H9 (cell line): ENCODE data around the gene DENND11. TPM values are rescaled to one million over a fixed set of nuclear protein-coding genes. Genes with fewer than 3 reads are reported as not detected.

Experiments
- DNase-seq: peaks from one replicate; pipeline ENCODE4 v3.0.0-alpha.2; 2017
- H2AFZ ChIP-seq: one replicate; pipeline ENCODE4 v1.6.1; 2013; ENCODE audit warnings: mild to moderate bottlenecking, low read length, control low read depth, moderate library complexity
- H2AK5ac ChIP-seq: 2 replicates; pipeline ENCODE4 v1.6.1; 2013; ENCODE audit warnings: low read length, control low read depth, mixed read lengths; ENCODE audit not compliant: insufficient read length
- H2BK120ac ChIP-seq: one replicate; pipeline ENCODE4 v1.6.1; 2013; ENCODE audit warnings: low read depth, mild to moderate bottlenecking, low read length, control low read depth, inconsistent platforms; ENCODE audit not compliant: poor library complexity, severe bottlenecking
- H2BK12ac ChIP-seq: 2 replicates; pipeline ENCODE4 v1.6.1; 2013; ENCODE audit warnings: low read length, control low read depth, mixed read lengths, low read depth; ENCODE audit not compliant: insufficient read length
- H2BK15ac ChIP-seq: 2 replicates; pipeline ENCODE4 v1.6.1; 2013; ENCODE audit warnings: low read depth, low read length, control low read depth
- H2BK20ac ChIP-seq: one replicate; pipeline ENCODE4 v1.6.1; 2013; ENCODE audit warnings: low read depth, mild to moderate bottlenecking, low read length, control low read depth, inconsistent platforms; ENCODE audit not compliant: poor library complexity, severe bottlenecking
- H2BK5ac ChIP-seq: 2 replicates; pipeline ENCODE4 v1.6.1; 2013; ENCODE audit warnings: low read length, control low read depth, mixed read lengths; ENCODE audit not compliant: insufficient read length
- H3K14ac ChIP-seq: 2 replicates; pipeline ENCODE4 v1.6.1; 2013; ENCODE audit warnings: low read length, control low read depth; ENCODE audit not compliant: insufficient read depth
- H3K18ac ChIP-seq: 2 replicates; pipeline ENCODE4 v1.6.1; 2013; ENCODE audit warnings: low read depth, mild to moderate bottlenecking, mixed read lengths, low read length, control low read depth; ENCODE audit not compliant: insufficient read length
- H3K23ac ChIP-seq: 2 replicates; pipeline ENCODE4 v1.6.1; 2013; ENCODE audit warnings: low read length, control low read depth, mixed read lengths, low read depth; ENCODE audit not compliant: insufficient read length
- H3K23me2 ChIP-seq: 2 replicates; pipeline ENCODE4 v1.6.1; 2013; ENCODE audit warnings: low read depth, mild to moderate bottlenecking, mixed read lengths, low read length, control low read depth; ENCODE audit not compliant: insufficient read length, poor library complexity, severe bottlenecking
- H3K27ac ChIP-seq: 2 replicates; pipeline ENCODE4 v1.5.1; 2013; ENCODE audit warnings: low read length, control low read depth, mixed read lengths, low read depth; ENCODE audit not compliant: insufficient read length
- H3K27me3 ChIP-seq: 2 replicates; pipeline ENCODE4 v1.6.1; 2013; ENCODE audit warnings: low read length, control low read depth, inconsistent platforms; ENCODE audit not compliant: insufficient read depth
- H3K4ac ChIP-seq: 2 replicates; pipeline ENCODE4 v1.6.1; 2013; ENCODE audit warnings: low read depth, mild to moderate bottlenecking, control low read depth, inconsistent platforms, low read length, moderate library complexity
- H3K4me1 ChIP-seq: 2 replicates; pipeline ENCODE4 v1.6.1; 2013; ENCODE audit warnings: low read length, control low read depth, inconsistent platforms; ENCODE audit not compliant: insufficient read depth
- H3K4me2 ChIP-seq: 2 replicates; pipeline ENCODE4 v1.6.1; 2013; ENCODE audit warnings: low read length, control low read depth, mixed read lengths; ENCODE audit not compliant: insufficient read length, insufficient read depth
- H3K56ac ChIP-seq: 2 replicates; pipeline ENCODE4 v1.6.1; 2013; ENCODE audit warnings: low read depth, mild to moderate bottlenecking, mixed read lengths, low read length, control low read depth; ENCODE audit not compliant: insufficient read length
- H3K79me1 ChIP-seq: 2 replicates; pipeline ENCODE4 v1.6.1; 2013; ENCODE audit warnings: low read depth, mild to moderate bottlenecking, moderate library complexity, low read length, control low read depth, inconsistent platforms; ENCODE audit not compliant: insufficient read depth, poor library complexity, severe bottlenecking
- H3K79me2 ChIP-seq: 2 replicates; pipeline ENCODE4 v1.6.1; 2013; ENCODE audit warnings: low read length, control low read depth, inconsistent platforms; ENCODE audit not compliant: insufficient read depth
- H3K9ac ChIP-seq: 2 replicates; pipeline ENCODE4 v1.6.1; 2013; ENCODE audit warnings: low read length, control low read depth, mixed read lengths; ENCODE audit not compliant: insufficient read length; ENCODE audit errors: extremely low read depth
- H3K9me3 ChIP-seq: one replicate; pipeline ENCODE4 v1.6.1; 2013; ENCODE audit warnings: low read depth, low read length, inconsistent platforms; ENCODE audit not compliant: control insufficient read depth
- H3T11ph ChIP-seq: one replicate; pipeline ENCODE4 v1.6.1; 2013; ENCODE audit warnings: mild to moderate bottlenecking, low read length, control low read depth, inconsistent platforms
- H4K20me1 ChIP-seq: one replicate; pipeline ENCODE4 v1.6.1; 2013; ENCODE audit not compliant: control insufficient read depth, insufficient read length, insufficient read depth
- H4K5ac ChIP-seq: 2 replicates; pipeline ENCODE4 v1.6.1; 2013; ENCODE audit warnings: low read depth, mild to moderate bottlenecking, mixed read lengths, low read length, control low read depth; ENCODE audit not compliant: insufficient read length
- H4K8ac ChIP-seq: replicated peaks from 2 replicates; pipeline ENCODE4 v1.6.1; 2013; ENCODE audit warnings: low read length, control low read depth, mixed read lengths, low read depth; ENCODE audit not compliant: insufficient read length
- H4K91ac ChIP-seq: 2 replicates; pipeline ENCODE4 v1.6.1; 2013; ENCODE audit warnings: low read depth, mild to moderate bottlenecking, moderate library complexity, mixed read lengths, low read length, control low read depth; ENCODE audit not compliant: insufficient read length
- H3K27ac Mint-ChIP-seq, 3 experiments: 2 replicates in 2 of 3; 3 replicates in 1 of 3; pipeline ENCODE4 v1.8.0; 2020 to 2021; ENCODE audit warnings: mixed read lengths in 3 of 3, mild to moderate bottlenecking in 1 of 3, moderate library complexity in 1 of 3
- H3K27me3 Mint-ChIP-seq: 2 replicates; pipeline ENCODE4 v1.8.0; 2021; ENCODE audit warnings: low read depth, mild to moderate bottlenecking, moderate library complexity, mixed read lengths
- H3K36me3 Mint-ChIP-seq, 3 experiments: 2 replicates in 2 of 3; 3 replicates in 1 of 3; pipeline ENCODE4 v1.8.0; 2020 to 2021; ENCODE audit warnings: low read depth in 3 of 3, mixed read lengths in 3 of 3; ENCODE audit not compliant: insufficient read depth in 1 of 3
- H3K4me1 Mint-ChIP-seq, 2 experiments: 2 replicates each; pipeline ENCODE4 v1.8.0; 2020; ENCODE audit warnings: mixed read lengths in 2 of 2
- H3K4me3 Mint-ChIP-seq, 2 experiments: 2 replicates in 1 of 2; 3 replicates in 1 of 2; pipeline ENCODE4 v1.8.0; 2020 to 2021; ENCODE audit warnings: mild to moderate bottlenecking in 2 of 2, mixed read lengths in 2 of 2, moderate library complexity in 1 of 2
- H3K9me3 Mint-ChIP-seq, 2 experiments: 2 replicates in 1 of 2; 3 replicates in 1 of 2; pipeline ENCODE4 v1.8.0; 2020; ENCODE audit warnings: mild to moderate bottlenecking in 2 of 2, mixed read lengths in 2 of 2, moderate library complexity in 1 of 2
- CTCF ChIP-seq: fragments of 200-600 bp; sonication (generic); conservative IDR thresholded peaks from 3 replicates; pipeline ENCODE4 v1.8.0; 2021; ENCODE audit warnings: antibody characterized with exemption, mild to moderate bottlenecking
- WGBS: extraction: QIAGEN DNeasy Blood & Tissue Kit; methylation state at CpG from one replicate; pipeline ENCODE4 v1.1.7; 2013; ENCODE audit warnings: missing lambda C conversion rate, low lambda C conversion rate, mixed read lengths; ENCODE audit not compliant: insufficient read length; ENCODE audit errors: extremely low coverage; 5-methylcytosine and 5-hydroxymethylcytosine counted together
- total RNA-seq: library from RNA; stranded (reverse); gene quantifications from 2 replicates; pipeline ENCODE4 v1.2.1, GENCODE V29; 2021

Gene DENND11
- total RNA-seq, 1 experiment from 2014 or later: 21.9 TPM

- peaks cover 22 to 45% (median 39%) of the 10 kb centered on the region in 3 experiments for H3K36me3 Mint-ChIP-seq
- H3K4me1 Mint-ChIP-seq: peaks cover 7 to 14% of the 10 kb centered on the region in 2 experiments
- no peak overlapping the region for H3K4ac ChIP-seq
- peaks cover 2 to 3% of the 10 kb centered on the region in 2 experiments; a peak in 3 of 5 replicates for H3K9me3 Mint-ChIP-seq
- no peak overlapping the region for H2BK120ac ChIP-seq
- H3K4me2 ChIP-seq: no peak overlapping the region
- H3K9me3 ChIP-seq: no peaks in the 10 kb centered on the region
- no peak overlapping the region for H4K5ac ChIP-seq
- no peak overlapping the region for H4K8ac ChIP-seq
- no peaks in the 10 kb centered on the region for H3K79me1 ChIP-seq
- no peaks in the 10 kb centered on the region for H3K27me3 Mint-ChIP-seq
- no peak overlapping the region for H3T11ph ChIP-seq
- no peaks in the 10 kb centered on the region for H3K27me3 ChIP-seq
- no peak overlapping the region for H3K18ac ChIP-seq
- H3K9ac ChIP-seq: no peak overlapping the region
- H3K4me1 ChIP-seq: peaks cover 5% of the 10 kb centered on the region; the same call in 1 of the 2 replicates
- no peak overlapping the region for H4K91ac ChIP-seq
- DNase-seq: no peak
- no peak overlapping the region for H3K14ac ChIP-seq
- no peak overlapping the region for H3K56ac ChIP-seq
- H2AK5ac ChIP-seq: no peak overlapping the region
- no peak overlapping the region for H2BK15ac ChIP-seq
- H4K20me1 ChIP-seq: no peaks in the 10 kb centered on the region
- TF ChIP-seq CTCF: no peak
- H2BK5ac ChIP-seq: no peak overlapping the region
- WGBS: no CpG with 5 or more reads among the region's 7 CpGs
- H3K27ac ChIP-seq: no peak overlapping the region
- no peak overlapping the region for H2BK20ac ChIP-seq
- H2BK12ac ChIP-seq: no peak overlapping the region
- H3K79me2 ChIP-seq: no peaks in the 10 kb centered on the region
- no peak overlapping the region for H2AFZ ChIP-seq
- no peak overlapping the region for H3K23ac ChIP-seq
- H3K4me3 Mint-ChIP-seq: no peak overlapping the region
- no peak overlapping the region for H3K27ac Mint-ChIP-seq
- no peaks in the 10 kb centered on the region for H3K23me2 ChIP-seq
Measured at GRCh38 chr7:141671705-141672496, 30.1 kb downstream of the DENND11 start.
